ENCODE results near the gene CDH23.
A peak's percentile ranks its signal among the peaks of the same experiment; 100 is the strongest.

The CDH23 gene

DNA sequence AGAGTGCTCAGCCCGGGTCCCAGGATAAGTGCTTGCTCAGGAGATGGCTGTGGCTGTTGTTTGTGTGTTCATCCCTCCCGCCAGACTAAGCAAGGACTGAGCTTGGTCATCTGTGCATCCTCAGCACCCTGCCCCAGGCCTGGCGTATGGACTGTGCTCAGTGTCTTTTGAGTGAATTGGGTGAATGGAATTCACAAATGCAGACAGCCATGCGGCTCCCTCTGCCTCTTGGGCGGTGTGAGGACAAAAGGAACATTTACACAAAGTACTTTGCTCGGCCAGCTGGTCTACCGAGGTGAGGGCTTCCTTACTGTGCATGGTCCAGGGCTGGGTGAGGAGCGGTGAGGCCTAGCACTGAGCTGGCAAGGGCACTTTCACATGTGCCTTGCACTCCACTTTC is 120.2 kb downstream of the CDH23 start:
- DNase-seq (ENCODE audit: low spot score): no peak

DNA sequence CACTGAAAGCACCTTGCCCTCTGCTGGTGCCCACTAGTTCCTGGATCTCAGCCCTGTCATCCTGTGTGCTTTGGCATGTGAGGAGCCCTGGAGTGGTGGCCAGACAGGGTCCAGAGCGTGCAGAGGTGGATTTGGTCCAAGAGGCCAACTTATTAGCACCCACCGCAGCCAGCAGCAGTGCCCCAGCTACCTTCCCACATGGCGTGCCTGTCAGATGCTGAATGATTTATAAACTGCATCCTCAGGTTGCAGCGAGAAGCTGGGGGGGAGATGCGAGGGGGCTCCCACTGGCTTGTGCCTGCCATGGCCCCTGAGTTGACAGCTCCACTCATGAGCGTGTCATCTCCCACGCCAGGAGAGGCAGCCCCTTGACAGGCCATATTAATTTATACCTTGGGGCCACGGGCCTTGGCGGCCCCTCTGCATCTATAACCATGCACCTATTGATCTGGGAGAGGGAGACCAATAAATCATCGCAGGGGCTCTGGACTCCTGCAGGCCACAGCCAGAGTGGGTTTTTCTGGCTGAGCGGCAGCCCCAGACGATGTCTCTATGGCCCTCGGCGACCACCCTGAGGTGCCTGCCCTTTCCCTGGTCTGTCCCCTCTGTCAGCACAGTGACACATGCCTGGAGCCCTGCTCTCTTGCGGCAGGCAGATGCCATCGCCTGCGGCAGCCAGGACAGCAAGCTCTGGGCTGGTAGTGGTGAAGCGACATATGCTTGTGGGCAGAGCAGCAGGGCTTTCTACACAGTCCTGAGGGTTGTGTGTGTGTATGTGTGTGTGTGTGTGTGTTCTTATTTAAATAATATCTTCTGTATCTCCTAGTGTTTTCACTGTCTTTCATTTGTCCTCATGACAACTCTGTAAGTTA is 120.8 kb downstream of the CDH23 start:
- no peak for DNase-seq (ENCODE audit: low spot score)

DNA sequence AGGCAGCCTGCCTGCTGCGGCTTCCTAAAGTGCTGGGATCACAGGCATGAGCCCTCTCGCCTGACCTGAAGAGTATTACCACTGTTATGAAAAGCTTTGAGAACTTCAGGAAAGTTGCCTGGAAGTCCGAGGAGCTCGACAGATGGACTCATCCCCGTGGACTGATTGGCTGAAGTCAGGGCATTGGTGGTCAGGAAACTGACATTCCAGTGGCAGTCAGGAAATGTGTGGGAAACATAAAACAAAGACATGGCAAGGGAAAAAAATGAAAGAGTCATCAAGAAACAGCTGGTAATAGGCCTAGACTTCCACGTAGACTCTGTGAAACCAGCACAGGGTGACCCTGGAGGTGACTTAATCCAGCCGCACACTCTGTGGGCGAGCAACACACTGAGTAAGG is 123.3 kb downstream of the CDH23 start:
- no peak for DNase-seq (ENCODE audit: low spot score)

DNA sequence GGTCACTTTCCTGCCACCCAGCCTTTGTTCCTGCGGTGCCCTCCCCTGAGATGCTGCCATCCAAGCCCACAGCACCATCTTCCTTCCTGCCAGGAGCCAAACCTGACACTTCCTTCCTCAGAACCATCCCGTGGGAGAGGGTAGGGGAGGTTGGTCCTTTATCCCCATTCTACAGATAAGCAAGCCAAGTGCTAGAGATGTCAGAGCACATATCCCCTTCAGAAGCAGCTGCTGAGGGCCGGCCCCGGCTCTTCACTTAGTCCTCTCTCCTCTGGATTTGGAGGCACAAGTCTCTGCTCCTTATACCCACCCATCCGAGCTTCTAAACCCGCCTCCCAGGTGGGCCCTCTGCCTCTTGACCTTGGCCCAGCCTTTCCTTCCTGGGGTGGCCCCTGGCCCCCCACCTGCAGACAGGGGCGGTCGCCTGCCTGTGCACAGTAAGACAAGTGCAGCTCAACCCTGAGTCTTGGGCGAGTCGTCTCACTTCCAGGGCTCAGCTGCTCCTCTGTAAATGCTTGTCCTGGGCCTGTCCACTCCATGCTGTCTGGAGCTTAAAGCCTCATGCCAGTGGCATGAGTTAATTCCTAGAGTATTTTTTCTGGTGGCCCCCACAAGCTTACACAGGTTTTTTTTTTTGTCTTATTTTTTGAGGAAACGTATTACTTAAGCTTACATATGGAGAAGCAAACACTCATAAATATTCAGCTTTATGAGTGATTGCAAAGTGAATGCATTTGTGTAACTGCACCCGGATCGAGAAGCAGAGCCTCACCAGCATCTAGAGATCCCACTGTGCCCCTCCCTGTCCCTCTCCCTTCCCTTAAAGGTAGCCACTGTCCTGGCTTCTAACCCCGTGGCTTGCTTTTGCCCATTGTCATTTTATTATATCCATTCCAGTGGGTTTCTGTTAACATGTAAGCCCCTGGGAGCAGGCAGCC is 125.1 kb downstream of the CDH23 start:
- no peak for DNase-seq (ENCODE audit: low spot score)

DNA sequence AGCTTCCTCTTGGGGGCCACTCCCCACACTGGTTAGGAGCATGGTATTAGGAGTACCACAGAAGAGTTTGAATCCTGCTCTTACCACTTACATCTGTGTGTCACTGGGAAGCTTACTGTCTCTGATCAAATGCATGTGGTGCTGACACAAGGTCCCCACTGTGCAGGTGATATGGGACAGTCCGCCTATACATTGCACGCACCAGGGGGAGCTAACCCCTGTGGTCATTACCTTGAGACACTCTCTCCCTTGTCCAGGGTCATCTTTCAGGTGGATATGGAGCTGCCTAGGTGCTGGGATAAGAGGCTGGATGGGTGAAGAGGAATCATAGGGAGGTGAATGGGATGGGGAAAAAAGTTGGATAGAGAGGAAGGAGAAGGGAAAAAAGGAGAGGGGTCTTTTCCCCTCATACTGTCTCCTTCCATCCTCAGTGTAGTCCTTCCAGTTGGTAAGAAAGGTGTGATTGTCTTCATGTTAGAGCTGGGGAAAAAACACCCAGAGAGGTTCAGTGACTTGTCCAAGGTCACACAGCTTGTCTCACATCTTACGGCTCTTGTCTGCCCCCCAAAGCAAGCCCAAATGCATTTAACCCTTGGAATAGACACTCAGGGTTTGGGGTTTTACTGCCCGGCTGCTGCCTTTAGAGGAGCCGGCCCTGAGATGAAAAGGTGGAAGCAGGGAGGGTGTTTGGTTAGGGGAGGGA is 125.9 kb downstream of the CDH23 start:
- no peak for DNase-seq (ENCODE audit: low spot score)

DNA sequence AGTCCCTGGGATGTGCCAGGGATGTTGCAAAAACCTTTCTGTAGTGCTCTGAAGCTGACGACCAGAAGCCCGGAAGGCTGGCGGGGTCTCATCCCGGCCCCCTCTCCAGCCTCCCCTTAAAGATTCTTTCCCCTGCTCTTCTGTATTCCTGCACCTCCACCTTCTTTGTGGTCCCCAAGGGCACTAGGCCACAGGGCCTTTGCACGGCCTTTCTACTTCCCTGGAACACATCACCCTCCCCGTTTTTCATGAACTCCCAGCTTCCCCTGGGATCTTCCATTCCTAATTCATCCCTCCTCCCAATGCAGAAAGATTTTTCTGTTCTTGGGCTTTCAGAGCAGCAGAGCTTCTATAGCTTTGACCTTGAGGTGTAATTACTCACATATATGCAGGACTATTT is 127.0 kb downstream of the CDH23 start:
- DNase-seq (ENCODE audit: low spot score): no peak

DNA sequence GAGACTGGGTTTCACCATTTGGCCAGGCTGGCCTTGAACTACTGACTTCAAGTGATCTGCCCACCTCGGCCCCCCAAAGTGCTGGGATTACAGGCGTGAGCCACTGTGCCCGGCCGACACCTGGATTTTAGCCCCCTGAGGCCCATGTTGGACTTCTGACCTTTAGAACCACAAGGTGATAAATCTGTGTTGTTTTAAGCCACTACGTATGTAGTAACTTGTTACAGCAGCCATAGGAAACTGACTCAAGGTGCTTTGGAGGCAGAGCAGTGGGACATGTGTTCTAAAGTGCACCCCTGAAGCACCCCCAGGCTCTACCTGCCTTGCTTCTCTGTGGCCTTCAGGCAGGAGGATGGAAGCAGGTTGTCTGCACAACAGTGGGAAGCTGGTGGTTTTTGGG is 128.4 kb downstream of the CDH23 start:
- no peak for DNase-seq (ENCODE audit: low spot score)

DNA sequence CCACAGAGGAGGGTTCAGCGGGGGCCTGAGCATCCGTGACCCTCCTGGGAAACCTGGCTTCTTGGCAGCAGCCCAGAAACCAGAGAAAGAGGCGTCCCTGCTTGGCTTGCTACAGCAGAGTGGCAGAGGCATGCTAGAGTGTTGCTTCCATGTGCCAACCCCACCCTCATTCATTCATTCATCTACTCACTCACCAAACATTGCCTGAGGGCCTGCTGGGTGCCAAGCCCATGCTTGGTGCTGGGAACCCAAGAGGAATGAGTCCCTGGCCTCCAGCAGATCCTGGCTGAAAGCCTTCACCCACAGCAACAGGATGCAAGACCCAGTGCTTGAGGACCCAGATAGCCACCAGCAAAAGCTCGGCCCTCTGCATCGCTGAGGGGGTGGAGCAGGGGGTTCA is 129.0 kb downstream of the CDH23 start:
- DNase-seq (ENCODE audit: low spot score): no peak

DNA sequence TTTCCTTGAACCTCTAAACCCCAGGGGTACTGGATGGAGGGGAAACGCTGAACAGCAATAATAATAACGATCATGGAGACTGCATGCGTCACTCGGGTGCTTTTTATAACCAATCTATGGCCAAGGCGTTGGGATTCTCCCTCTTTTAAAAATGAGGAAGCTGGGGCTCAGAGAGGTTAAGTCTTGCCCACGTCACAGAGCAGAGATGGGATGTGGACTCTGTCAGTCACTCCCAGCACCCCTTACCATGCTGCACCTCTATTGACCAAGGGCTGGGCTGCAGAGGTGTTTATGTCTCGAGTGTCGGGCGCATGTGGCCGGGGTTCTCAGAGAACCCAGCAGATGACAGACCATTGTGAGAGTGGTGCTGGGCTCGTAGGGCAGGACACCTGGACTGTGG is 129.9 kb downstream of the CDH23 start:
- DNase-seq (ENCODE audit: low spot score): no peak

DNA sequence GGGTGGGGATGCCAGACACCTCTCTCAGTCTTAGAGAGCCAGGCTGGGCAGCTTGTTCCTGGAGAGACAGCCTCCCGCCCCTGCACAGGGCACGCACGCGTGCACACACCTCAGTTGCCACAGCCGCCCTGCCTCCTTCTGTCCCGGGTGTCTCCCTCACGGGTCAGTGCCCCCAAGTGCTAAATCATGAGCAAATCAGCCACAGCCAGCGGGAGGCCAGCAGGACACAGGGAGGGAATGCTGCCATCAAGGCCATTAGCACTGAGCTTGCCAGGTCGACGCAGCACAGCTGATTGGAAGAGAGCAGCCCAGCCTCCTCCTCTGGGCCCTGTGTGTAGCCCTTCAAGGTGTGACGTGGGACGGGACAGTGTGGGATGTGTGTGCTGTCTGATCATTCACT is 130.4 kb downstream of the CDH23 start:
- DNase-seq (ENCODE audit: low spot score): peak; percentile 64

DNA sequence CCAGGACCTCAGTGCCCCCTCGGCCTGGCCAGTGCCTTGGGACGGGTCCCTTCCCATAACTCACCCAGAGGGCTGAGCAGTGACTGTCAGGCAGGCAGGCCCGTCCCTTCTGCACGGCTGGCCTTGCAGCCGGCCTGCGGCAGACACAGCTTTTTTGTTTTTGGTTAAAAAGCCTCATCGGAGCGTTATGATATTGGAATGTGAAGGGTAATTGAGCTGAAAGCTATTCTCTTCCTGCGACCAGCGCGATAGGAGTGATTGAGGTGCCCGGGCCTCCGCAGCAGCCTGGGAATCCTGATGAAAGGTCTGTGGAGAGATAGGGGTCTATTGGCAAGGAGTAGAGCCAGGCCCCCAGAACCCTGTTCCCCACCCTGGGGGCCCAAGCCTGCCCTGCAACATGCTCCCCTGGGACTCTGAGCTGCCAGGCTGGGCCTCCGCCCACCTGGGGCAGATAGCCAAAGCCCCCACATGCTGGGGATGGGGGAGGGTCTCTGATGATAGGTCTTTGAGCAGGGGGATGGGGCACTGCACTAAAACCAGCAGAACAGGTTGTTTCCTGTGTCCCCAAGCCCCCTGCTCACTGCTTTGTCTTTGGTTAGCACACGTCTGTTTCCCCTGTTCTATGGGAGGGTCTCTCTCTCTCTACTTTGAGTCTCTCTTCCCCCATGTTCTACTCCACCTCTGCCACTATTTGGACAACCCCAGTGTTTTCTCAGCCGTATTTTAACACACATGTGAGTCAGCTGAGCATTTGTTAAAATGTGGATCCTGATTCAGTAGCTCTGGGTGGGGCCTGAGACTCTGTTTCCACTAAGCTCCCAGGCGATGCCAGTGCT is 131.9 kb downstream of the CDH23 start:
- no peak for DNase-seq (ENCODE audit: low spot score)

DNA sequence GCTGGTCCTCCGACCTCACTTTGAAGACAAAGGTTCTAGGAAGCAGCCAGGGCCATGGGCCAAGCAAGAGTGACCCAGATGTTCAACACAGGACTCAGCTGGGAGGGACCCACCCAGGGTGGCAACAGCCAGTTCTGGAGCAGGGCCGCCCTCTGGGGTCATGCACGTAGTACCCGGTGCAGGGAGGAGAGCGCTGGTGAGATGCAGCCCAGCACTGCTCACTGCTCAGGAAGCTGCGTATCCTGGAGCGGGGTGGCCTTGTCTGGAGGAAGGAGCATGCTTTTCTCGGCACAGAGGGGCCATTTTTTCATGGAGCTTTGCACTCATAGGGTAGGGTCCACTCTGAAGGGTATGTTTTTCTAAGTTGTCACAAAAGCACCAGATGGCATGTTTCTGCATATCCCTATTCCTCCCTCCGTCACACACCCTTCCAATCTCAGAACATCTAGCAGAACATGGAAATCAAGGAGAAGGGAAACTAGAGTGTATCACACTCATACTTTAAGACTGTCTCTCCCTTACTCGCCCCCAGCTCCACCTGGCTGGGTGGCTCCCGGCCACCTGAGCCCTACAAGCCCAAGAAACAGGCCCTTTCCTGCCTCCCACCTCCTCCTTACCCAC is 132.6 kb downstream of the CDH23 start:
- DNase-seq (ENCODE audit: low spot score): no peak

DNA sequence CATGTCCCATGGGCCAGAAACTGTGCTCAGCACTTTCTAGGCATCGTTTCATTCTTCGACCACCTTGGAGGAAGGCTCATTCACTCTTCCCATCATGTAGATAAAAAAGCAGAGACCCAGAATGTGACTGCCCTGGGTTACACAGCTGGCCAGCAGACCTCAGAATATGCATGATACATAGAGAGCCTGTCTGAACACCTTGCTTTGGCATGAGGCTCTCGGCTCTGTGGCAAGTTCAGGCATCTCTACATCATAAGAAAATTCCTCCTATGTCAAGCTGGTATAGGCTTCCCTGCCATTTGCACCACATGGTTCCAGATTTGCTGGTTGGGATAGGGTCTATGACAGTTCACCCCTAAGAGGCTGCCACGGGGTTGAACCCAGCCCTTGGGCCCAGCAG is 134.1 kb downstream of the CDH23 start:
- no peak for DNase-seq (ENCODE audit: low spot score)

DNA sequence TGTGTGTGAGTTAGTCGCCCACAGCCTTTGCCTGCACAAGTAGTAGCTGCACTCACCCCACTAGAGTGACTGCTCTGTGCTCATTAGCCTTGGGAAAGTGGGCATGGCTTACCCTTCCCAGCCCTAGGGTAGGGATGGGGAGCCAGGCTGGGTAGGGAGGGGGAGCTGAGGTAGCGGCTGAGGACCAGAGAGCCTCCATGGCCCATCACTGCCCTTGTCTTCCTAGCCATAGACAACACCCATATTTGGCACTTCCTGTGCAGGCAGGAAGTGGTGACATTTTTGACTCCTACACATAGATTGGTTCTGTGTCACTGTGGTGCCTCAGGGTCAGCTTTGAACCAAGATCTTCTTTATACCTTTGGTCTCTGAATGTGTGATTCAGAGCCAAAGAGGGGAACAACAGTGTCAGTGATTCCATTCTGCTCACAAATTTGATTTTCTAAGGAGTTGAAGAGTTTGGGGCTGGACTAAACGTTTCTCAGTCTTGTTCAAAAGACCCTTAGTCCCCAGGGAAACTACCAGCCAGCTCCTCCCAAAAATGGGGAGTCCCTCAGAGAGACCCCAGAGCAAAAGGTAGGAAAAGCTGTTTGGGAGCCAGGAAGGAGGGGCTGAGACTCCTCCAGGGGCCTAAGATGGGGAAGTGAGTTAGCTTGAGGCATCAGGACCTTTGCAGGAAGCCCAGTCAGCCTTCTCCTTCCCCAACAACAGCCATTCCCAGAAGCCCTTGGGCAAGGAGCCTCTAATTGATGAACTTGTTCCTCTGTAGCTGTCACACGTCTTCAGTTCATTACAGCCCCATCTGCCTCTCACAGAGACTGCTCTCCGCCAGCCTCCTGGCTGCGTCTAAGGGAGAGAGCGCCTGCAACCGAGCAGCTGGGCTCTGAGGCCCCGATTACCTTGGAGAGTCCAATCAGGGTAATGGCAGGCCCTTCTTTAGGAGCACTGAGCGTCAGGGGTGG is 135.0 kb downstream of the CDH23 start:
- DNase-seq (ENCODE audit: low spot score): no peak

DNA sequence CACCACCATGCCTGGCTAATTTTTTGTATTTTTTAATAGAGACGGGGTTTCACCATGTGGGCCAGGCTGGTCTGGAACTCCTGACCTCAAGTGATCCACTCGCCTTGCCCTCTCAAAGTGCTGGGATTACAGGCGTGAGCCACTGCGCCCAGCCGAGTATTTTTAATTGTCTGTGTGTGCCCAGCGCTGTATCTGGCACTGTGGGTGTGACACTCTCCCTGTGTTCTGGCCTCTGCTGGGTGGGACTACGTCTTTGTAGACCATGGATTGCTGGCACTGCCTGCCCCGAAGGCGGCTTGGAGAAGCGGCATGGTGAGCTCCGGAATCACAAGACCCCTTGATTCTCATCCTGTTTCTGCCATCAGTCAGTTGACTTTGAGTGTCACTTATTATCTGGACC is 136.2 kb downstream of the CDH23 start:
- no peak for DNase-seq (ENCODE audit: low spot score)

DNA sequence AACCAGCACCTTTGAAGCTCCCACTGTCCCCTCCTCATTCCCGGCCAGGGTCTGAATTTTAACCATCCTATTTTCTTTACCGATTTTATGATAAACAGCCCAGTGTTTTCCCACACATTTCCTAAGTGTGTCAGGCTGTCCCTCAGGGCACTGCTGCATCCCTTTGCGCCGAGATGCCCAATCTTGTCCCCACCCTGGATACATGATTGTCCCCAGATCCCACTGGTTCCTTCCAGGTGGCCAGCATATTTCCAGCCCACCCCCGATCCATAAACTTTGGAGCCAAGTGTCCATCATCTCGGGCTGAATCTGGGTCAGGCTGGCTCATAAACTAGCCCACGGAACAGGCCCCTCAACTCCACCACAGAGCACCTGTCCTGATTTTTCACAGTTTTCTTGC is 137.2 kb downstream of the CDH23 start:
- DNase-seq (ENCODE audit: low spot score): no peak

DNA sequence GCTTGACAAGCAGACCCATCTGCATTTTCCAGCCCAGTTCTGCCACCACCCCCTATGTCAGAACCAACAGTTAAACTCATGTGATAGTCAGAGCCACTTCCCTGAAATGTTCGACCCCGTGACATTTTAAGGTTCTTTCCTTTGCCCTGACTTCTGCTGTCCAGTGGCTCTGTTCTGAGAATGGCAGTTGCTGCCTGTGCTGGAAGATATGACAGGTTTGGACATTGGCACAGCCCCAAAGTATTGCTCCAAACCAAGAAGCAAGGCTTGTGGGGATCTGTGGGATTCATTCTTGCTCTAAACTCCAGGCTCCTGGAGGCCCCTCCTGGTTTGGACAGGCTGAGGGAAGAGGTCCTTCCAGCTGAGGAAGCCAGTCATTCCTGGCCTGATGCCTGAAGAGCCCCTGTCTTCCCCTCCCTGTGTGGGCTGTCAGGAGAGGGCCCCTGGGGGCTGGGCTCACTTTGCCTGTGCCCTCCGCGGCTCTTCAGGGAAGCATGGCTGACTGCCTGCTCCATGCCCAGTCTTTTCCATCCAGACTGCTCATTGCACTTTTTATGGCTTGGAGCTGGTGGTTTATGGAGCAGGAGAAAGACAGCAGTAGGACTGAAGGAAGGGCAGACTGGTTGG is 138.0 kb downstream of the CDH23 start:
- no peak for DNase-seq (ENCODE audit: low spot score)

DNA sequence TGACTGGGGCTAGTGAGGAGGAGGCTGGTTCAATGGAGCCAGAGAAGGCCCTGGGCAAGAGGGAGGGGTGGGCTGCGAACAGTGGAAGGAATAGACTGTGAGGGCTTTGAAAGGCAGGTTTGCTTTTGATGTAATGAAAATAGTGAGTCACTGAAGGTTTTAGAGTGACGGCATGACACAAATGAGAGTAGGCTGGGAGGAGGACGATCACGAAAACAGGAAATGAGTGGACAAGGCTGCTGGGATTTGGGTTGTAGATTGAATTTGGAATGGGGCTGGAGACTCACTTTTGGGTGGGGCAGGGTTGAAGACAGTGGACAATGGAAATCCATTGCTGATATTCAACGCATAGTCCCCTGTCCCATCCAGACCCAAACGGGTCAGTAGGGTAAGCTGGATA is 139.6 kb downstream of the CDH23 start:
- no peak for DNase-seq (ENCODE audit: low spot score)

DNA sequence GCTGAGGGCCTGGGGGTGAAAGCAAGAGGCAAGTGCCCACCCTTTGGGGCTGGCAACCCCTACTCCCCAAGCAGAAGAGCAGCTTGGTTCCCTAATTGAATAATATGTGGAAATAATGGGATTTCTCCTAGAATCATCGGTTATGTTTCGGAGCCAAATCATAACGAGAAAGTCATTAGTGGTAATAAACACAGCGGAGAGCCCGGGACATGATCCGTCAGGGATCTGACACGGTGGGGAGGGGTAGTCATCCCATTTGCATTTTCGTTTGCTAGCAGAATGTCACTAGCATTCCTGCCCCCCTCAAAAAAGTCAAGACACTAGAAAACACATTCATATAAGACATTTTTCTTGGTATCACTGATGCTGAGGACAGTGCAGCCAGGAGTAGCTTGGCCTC is 140.4 kb downstream of the CDH23 start:
- no peak for DNase-seq (ENCODE audit: low spot score)

DNA sequence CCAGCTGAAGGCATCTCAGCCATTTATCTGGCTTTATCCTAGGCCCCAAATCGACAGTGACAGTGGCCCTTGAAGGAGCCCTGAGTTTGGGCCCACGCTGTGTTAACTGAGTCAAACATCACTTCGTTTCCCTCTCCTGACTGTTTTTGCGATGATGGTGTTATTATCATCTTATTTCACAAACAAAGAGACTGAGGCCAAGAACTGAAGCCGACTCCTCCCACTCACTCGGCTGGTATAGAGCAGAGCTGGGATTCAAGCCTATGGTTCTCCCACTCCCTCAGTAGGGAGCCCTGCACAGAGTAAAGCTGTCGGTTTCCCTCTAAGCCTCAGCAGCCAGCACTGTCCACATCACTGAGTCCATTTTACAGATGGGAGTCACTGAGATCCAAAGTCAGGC is 141.0 kb downstream of the CDH23 start:
- DNase-seq (ENCODE audit: low spot score): no peak

Measured in kidney tubule cell (primary cell).